GM21529 (cell line): ENCODE results near the gene SLC2A9.
A peak's percentile ranks its signal among the peaks of the same experiment; 100 is the strongest.

Source experiments
- ATAC-seq: cut with Tn5 transposase; IDR thresholded peaks from one replicate; pipeline ENCODE4 v1.9.1; 2021; ENCODE audit not compliant: unreplicated experiment

The SLC2A9 gene

GRCh38 chr4:10021653-10022023 is 341 bp upstream of the SLC2A9 start:
- no peak for ATAC-seq

GRCh38 chr4:10020106-10020505 is 1.2 kb downstream of the SLC2A9 start:
- ATAC-seq, result no peak

GRCh38 chr4:10019521-10020051 is 1.7 kb downstream of the SLC2A9 start:
- ATAC-seq, result no peak

GRCh38 chr4:10018818-10019461 is 2.4 kb downstream of the SLC2A9 start:
- peak; percentile 96 for ATAC-seq

- no peak for ATAC-seq
These were observed 4.0 kb downstream of the SLC2A9 start for GRCh38 chr4:10017037-10017893.

- no peak for ATAC-seq
These were observed 5.1 kb downstream of the SLC2A9 start for GRCh38 chr4:10016169-10016568.

GRCh38 chr4:10015140-10015753 is 6.0 kb downstream of the SLC2A9 start:
- ATAC-seq, result peak; percentile 24

GRCh38 chr4:10013722-10014121 is 7.6 kb downstream of the SLC2A9 start:
- peak; percentile 63 for ATAC-seq

GRCh38 chr4:10011885-10012284 is 9.4 kb downstream of the SLC2A9 start:
- no peak for ATAC-seq

- no peak for ATAC-seq
These were observed 10.0 kb downstream of the SLC2A9 start for GRCh38 chr4:10011277-10011676.

GRCh38 chr4:10009861-10010500 is 11.3 kb downstream of the SLC2A9 start:
- no peak for ATAC-seq

- no peak for ATAC-seq
These were observed 12.7 kb downstream of the SLC2A9 start for GRCh38 chr4:10008609-10009005.

GRCh38 chr4:10007793-10008608 is 13.3 kb downstream of the SLC2A9 start:
- ATAC-seq, result peak; percentile 50

- peak; percentile 51 for ATAC-seq
These were observed 13.9 kb downstream of the SLC2A9 start for GRCh38 chr4:10007436-10007740.

GRCh38 chr4:10006601-10007435 is 14.5 kb downstream of the SLC2A9 start:
- ATAC-seq, result peak; percentile 21

GRCh38 chr4:10006231-10006600 is 15.1 kb downstream of the SLC2A9 start:
- peak; percentile 31 for ATAC-seq

GRCh38 chr4:10005632-10006031 is 15.7 kb downstream of the SLC2A9 start:
- no peak for ATAC-seq

GRCh38 chr4:10003666-10004065 is 17.6 kb downstream of the SLC2A9 start:
- peak; percentile 32 for ATAC-seq

GRCh38 chr4:10002278-10002677 is 19.0 kb downstream of the SLC2A9 start:
- no peak for ATAC-seq

GRCh38 chr4:10001757-10002156 is 19.5 kb downstream of the SLC2A9 start:
- no peak for ATAC-seq
